DND-41 (cell line): ENCODE data around the gene SHQ1.

Experiments
- ATAC-seq: fragments of 200-7000 bp; cut with Tn5 transposase; 3 replicates; pipeline ENCODE4 v1.9.1; 2021; ENCODE audit warnings: low read depth; ENCODE audit not compliant: insufficient read depth
- DNase-seq: peaks from one replicate; pipeline ENCODE4 v3.0.0-alpha.2; 2020
- H2AFZ ChIP-seq: 2 replicates; pipeline ENCODE4 v1.6.0; 2012; ENCODE audit warnings: low read depth, low read length
- H3K27ac ChIP-seq: 2 replicates; pipeline ENCODE4 v1.5.1; 2012; ENCODE audit warnings: low read length, inconsistent platforms
- H3K27me3 ChIP-seq: fragments of 200-600 bp; sonication (generic); 2 replicates; pipeline ENCODE4 v1.6.0; 2012; ENCODE audit warnings: low read length, mild to moderate bottlenecking, inconsistent platforms; ENCODE audit not compliant: insufficient read depth, poor library complexity
- H3K36me3 ChIP-seq: 2 replicates; pipeline ENCODE4 v1.5.1; 2012; ENCODE audit warnings: low read length, inconsistent platforms; ENCODE audit not compliant: insufficient read depth
- H3K4me1 ChIP-seq: 2 replicates; pipeline ENCODE4 v1.5.1; 2012; ENCODE audit warnings: mild to moderate bottlenecking, low read length; ENCODE audit not compliant: insufficient read depth
- H3K4me2 ChIP-seq: 2 replicates; pipeline ENCODE4 v1.6.0; 2012; ENCODE audit warnings: mild to moderate bottlenecking, moderate library complexity, low read length, inconsistent platforms; ENCODE audit not compliant: insufficient read depth
- H3K4me3 ChIP-seq, 2 experiments: fragments of 200-600 bp in 1 of 2; shearing (Covaris generic) in 1 of 2; 2 replicates each; pipeline ENCODE4 v1.5.1; 2012 to 2016; ENCODE audit warnings: inconsistent platforms in 2 of 2, low read length in 2 of 2, mild to moderate bottlenecking in 2 of 2, low read depth in 1 of 2, moderate library complexity in 1 of 2
- H3K79me2 ChIP-seq: 2 replicates; pipeline ENCODE4 v1.6.0; 2012; ENCODE audit warnings: low read length, inconsistent platforms; ENCODE audit not compliant: insufficient read depth
- H3K9ac ChIP-seq: 2 replicates; pipeline ENCODE4 v1.6.0; 2012; ENCODE audit warnings: low read depth, mild to moderate bottlenecking, inconsistent platforms, low read length, moderate library complexity
- H3K9me3 ChIP-seq: 2 replicates; pipeline ENCODE4 v1.5.1; 2012; ENCODE audit warnings: low read length, moderate library complexity, mild to moderate bottlenecking, inconsistent platforms; ENCODE audit not compliant: insufficient read depth, severe bottlenecking
- H4K20me1 ChIP-seq: 2 replicates; pipeline ENCODE4 v1.6.0; 2012; ENCODE audit warnings: low read length; ENCODE audit not compliant: insufficient read depth
- EZH2 ChIP-seq: IDR thresholded peaks from 3 replicates; pipeline ENCODE4 v1.6.1; 2012; ENCODE audit warnings: borderline replicate concordance, low read depth, mild to moderate bottlenecking, moderate library complexity, low read length, inconsistent platforms; ENCODE audit not compliant: severe bottlenecking
- TF ChIP-seq, protein P1 (sequence below): IDR thresholded peaks from 2 replicates; pipeline ENCODE4 v1.5.1; 2012; ENCODE audit warnings: borderline replicate concordance, low read length, moderate library complexity, mild to moderate bottlenecking; ENCODE audit not compliant: poor library complexity, severe bottlenecking; ENCODE audit errors: extremely low read depth

SHQ1 gene

DNA sequence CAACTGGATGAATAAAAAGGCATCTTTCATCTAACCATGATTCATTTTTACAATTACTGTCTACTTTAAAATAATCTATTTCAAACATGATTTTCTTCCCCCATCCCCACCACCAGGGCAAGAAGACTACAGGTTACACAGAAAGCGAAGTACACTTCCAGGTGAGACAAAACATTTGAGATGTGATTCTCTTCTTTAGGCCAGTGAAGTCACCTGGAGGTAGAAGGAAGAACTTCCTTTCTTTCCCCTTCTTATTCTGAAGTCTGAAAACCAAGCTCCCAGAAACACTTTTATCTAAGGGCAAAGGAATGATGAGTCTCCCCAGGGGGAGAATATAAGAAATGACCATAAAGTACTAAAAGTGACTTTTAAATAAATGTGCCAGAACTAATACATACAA, 36.7 kb downstream of the SHQ1 start:
- TF ChIP-seq, protein P1, sequence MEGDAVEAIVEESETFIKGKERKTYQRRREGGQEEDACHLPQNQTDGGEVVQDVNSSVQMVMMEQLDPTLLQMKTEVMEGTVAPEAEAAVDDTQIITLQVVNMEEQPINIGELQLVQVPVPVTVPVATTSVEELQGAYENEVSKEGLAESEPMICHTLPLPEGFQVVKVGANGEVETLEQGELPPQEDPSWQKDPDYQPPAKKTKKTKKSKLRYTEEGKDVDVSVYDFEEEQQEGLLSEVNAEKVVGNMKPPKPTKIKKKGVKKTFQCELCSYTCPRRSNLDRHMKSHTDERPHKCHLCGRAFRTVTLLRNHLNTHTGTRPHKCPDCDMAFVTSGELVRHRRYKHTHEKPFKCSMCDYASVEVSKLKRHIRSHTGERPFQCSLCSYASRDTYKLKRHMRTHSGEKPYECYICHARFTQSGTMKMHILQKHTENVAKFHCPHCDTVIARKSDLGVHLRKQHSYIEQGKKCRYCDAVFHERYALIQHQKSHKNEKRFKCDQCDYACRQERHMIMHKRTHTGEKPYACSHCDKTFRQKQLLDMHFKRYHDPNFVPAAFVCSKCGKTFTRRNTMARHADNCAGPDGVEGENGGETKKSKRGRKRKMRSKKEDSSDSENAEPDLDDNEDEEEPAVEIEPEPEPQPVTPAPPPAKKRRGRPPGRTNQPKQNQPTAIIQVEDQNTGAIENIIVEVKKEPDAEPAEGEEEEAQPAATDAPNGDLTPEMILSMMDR, result no peak
- no peak for TF ChIP-seq EZH2
- no peaks in the 10 kb centered on the region for H3K9me3 ChIP-seq
- DNase-seq (no peak), ATAC-seq (no peak)
- no peaks in the 10 kb centered on the region for H4K20me1 ChIP-seq
- H3K4me3 ChIP-seq, result no peak overlapping the region
- H3K4me2 ChIP-seq, result no peak overlapping the region
- H3K27ac ChIP-seq, result no peak overlapping the region
- H3K36me3 ChIP-seq, result peaks cover 69% of the 10 kb centered on the region
- H3K79me2 ChIP-seq, result no peaks in the 10 kb centered on the region
- no peaks in the 10 kb centered on the region for H3K4me1 ChIP-seq
- no peak overlapping the region for H2AFZ ChIP-seq
- no peaks in the 10 kb centered on the region for H3K27me3 ChIP-seq
- H3K9ac ChIP-seq, result no peak overlapping the region

- no peak overlapping the region for H3K4me2 ChIP-seq
- no peaks in the 10 kb centered on the region for H3K79me2 ChIP-seq
- no peak for ATAC-seq
- H3K4me1 ChIP-seq, result no peaks in the 10 kb centered on the region
- H3K9ac ChIP-seq, result no peak overlapping the region
- H3K4me3 ChIP-seq, result no peak overlapping the region
- DNase-seq, result no peak
- no peak overlapping the region for H2AFZ ChIP-seq
- H3K27ac ChIP-seq, result no peak overlapping the region
- H3K9me3 ChIP-seq, result no peaks in the 10 kb centered on the region
- H4K20me1 ChIP-seq, result no peaks in the 10 kb centered on the region
- no peak for TF ChIP-seq EZH2
- TF ChIP-seq, protein P1, result no peak
- peaks cover 64% of the 10 kb centered on the region for H3K36me3 ChIP-seq
- no peaks in the 10 kb centered on the region for H3K27me3 ChIP-seq
These were observed 37.4 kb downstream of the SHQ1 start for GRCh38 chr3:72810659-72811434.

- H3K4me1 ChIP-seq, result no peaks in the 10 kb centered on the region
- ATAC-seq (no peak), DNase-seq (no peak)
- H3K4me3 ChIP-seq, result no peak overlapping the region
- H3K9me3 ChIP-seq, result no peaks in the 10 kb centered on the region
- H3K36me3 ChIP-seq, result peaks cover 62% of the 10 kb centered on the region
- TF ChIP-seq EZH2, result no peak
- H3K27ac ChIP-seq, result no peak overlapping the region
- no peaks in the 10 kb centered on the region for H3K27me3 ChIP-seq
- H3K9ac ChIP-seq, result no peak overlapping the region
- no peak overlapping the region for H3K4me2 ChIP-seq
- no peak overlapping the region for H2AFZ ChIP-seq
- H4K20me1 ChIP-seq, result no peaks in the 10 kb centered on the region
- H3K79me2 ChIP-seq, result no peaks in the 10 kb centered on the region
These were observed 38.2 kb downstream of the SHQ1 start for GRCh38 chr3:72810063-72810462.

DNA sequence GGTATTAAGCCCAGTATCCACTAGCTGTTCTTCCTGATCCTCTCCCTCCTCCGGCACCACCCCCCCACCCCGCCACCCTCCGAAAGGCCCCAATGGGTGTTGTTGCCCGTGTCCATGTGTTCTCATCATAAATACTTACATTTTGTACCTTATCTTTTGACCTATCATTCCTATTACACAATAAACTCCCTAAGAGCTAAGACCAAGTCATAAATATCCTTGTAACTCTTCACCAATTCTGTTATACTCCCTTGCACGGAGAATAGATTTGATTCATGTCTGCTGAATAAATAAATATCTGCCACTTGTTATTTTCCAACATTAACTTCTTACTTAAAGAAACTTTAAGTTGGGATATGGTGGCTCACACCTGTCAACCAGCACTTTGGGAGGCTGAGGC, 43.9 kb downstream of the SHQ1 start:
- Histone ChIP-seq H3K79me2 (no peaks in the 10 kb centered on the region), H3K4me2 (no peak overlapping the region), H3K27me3 (no peaks in the 10 kb centered on the region), H3K4me3 (no peak overlapping the region), H3K4me1 (no peaks in the 10 kb centered on the region), H3K9ac (no peak overlapping the region), H3K27ac (no peak overlapping the region), H3K36me3 (peaks cover 41% of the 10 kb centered on the region; the same call in 1 of the 2 replicates), H2AFZ (no peak overlapping the region), H4K20me1 (no peaks in the 10 kb centered on the region), H3K9me3 (no peaks in the 10 kb centered on the region)
- no peak for TF ChIP-seq EZH2
- TF ChIP-seq, protein P1, result no peak
- ATAC-seq (no peak), DNase-seq (no peak)
